ENCODE measurements around the gene STAT4.
A peak's percentile ranks its signal among the peaks of the same experiment; 100 is the strongest.

STAT4 gene

DNA sequence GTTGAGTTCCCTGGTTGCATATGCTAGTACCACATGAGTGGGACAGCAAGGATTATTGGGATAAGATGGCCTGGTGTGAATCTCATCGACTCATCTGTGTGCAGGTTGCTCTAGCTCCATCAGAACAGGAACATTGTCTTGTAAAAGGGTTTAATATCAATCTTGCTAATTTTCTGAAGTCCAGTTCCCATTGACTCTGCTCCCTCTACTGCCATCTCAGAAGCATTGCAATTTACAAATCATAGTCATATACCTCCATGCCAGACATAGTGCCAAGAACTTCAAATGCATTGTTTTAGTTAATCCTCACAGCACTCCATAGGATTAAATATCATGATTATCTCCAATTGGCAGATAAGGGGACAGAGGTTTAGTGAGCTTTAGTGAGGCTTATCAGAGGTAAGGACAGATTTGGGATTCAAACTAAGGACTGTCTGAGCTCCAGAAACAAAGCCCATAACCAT lies 4.8 kb upstream of the STAT4 start:
- TF ChIP-seq CTCF (IDR thresholded peaks at IDR 0.05), result peak; percentile 41
- Mint-ChIP-seq H3K9me3 (no peaks in the 10 kb centered on the region), H3K27me3 (ENCODE audit: low read depth, poor library complexity) (peaks cover 20% of the 10 kb centered on the region), H3K4me1 (peaks cover 3% of the 10 kb centered on the region), H3K4me3 (no peak overlapping the region), H3K27ac (no peak overlapping the region), H3K36me3 (ENCODE audit: low read depth) (peaks cover 4% of the 10 kb centered on the region)
- DNase-seq, result no peak

- no peak for DNase-seq
- H3K4me3 Mint-ChIP-seq, result no peak overlapping the region
- peaks cover 39% of the 10 kb centered on the region for H3K27me3 Mint-ChIP-seq (ENCODE audit: low read depth, poor library complexity)
- H3K36me3 Mint-ChIP-seq (ENCODE audit: low read depth), result no peaks in the 10 kb centered on the region
- no peak overlapping the region for H3K27ac Mint-ChIP-seq
- no peaks in the 10 kb centered on the region for H3K9me3 Mint-ChIP-seq
- H3K4me1 Mint-ChIP-seq, result peaks cover 3% of the 10 kb centered on the region
- no peak for TF ChIP-seq CTCF (IDR thresholded peaks at IDR 0.05)
Measured at GRCh38 chr2:191153716-191154115, 2.9 kb upstream of the STAT4 start.

DNA sequence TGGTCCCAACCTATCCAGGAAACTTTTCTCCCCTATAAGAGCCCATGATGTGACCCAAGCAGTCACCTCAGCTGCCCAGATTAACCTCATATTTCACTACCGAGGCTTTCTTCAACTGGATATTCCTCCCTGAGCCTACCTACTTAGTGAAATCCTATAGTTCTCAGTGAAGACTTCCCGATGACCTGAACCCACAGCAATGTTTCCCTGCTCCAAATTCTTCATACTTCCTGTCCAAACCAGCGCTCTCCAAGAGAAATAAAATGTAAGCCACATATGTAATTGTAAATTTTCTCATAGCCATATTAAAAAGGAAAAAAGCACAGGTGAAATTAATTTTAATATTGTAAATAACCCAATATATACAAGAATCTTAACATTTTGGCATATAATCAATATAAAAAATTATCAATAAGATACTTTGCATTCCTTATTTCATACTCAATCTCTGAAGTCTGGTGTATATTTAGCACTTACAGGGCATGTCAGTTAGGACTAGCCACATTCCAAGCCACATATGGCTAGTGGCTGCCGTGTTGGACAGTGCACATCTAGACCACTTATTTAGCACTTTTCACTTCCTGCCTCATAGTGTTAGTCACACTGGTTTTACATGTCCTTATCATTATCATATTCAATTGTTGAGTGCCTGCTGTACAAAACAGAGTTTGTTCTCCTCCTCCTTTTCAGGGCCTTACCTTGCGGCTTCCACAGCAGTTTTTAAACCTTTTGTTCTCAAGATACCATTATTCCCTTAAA lies 1.9 kb upstream of the STAT4 start:
- no peak for DNase-seq
- Mint-ChIP-seq H3K27me3 (ENCODE audit: low read depth, poor library complexity) (peaks cover 42% of the 10 kb centered on the region), H3K27ac (no peak overlapping the region)

DNA sequence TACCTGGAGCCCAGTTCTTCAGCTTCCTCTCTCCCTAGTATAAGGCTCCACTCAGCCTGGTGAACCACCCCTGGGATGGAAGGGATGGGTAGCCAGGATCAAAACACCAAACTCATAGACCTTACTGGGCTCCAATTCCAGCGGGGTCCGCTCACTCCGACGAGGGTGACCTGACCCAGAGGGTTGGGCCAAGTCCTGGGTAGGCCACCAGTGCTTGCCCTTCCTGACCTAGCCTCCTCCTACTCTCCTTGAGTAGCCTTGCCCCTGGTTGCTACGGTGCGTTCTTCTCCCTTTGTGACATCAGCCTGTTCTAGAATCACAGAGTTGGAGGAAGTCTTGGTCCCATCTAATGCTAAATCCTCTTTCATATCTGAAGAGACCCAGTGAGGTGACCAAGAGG lies 537 bp upstream of the STAT4 start:
- H3K27me3 Mint-ChIP-seq (ENCODE audit: low read depth, poor library complexity), result peaks cover 47% of the 10 kb centered on the region
- peak overlapping the region; percentile 81 for H3K4me3 Mint-ChIP-seq
- DNase-seq, result no peak
- H3K36me3 Mint-ChIP-seq (ENCODE audit: low read depth), result no peaks in the 10 kb centered on the region
- no peaks in the 10 kb centered on the region for H3K9me3 Mint-ChIP-seq
- TF ChIP-seq CTCF (IDR thresholded peaks at IDR 0.05), result no peak
- peaks cover 3% of the 10 kb centered on the region for H3K4me1 Mint-ChIP-seq
- no peak overlapping the region for H3K27ac Mint-ChIP-seq

More for the DNA sequence above, 1.9 kb upstream of the STAT4 start:
- Mint-ChIP-seq H3K4me1 (peaks cover 3% of the 10 kb centered on the region), H3K4me3 (no peak overlapping the region), H3K9me3 (no peaks in the 10 kb centered on the region), H3K36me3 (ENCODE audit: low read depth) (no peaks in the 10 kb centered on the region)
- TF ChIP-seq CTCF (IDR thresholded peaks at IDR 0.05), result no peak

- TF ChIP-seq CTCF (IDR thresholded peaks at IDR 0.05), result no peak
- Mint-ChIP-seq H3K27ac (no peak overlapping the region), H3K9me3 (no peaks in the 10 kb centered on the region), H3K27me3 (ENCODE audit: low read depth, poor library complexity) (peaks cover 47% of the 10 kb centered on the region), H3K4me3 (peak overlapping the region; percentile 81), H3K4me1 (peaks cover 3% of the 10 kb centered on the region), H3K36me3 (ENCODE audit: low read depth) (no peaks in the 10 kb centered on the region)
- no peak for DNase-seq
Measured at GRCh38 chr2:191150230-191150599, 579 bp downstream of the STAT4 start.

GRCh38 chr2:191149391-191149790 lies 1.4 kb downstream of the STAT4 start:
- no peak overlapping the region for H3K27ac Mint-ChIP-seq
- no peak for DNase-seq
- peak overlapping the region; percentile 62 for H3K4me3 Mint-ChIP-seq
- peaks cover 3% of the 10 kb centered on the region for H3K4me1 Mint-ChIP-seq
- H3K36me3 Mint-ChIP-seq (ENCODE audit: low read depth), result no peaks in the 10 kb centered on the region
- no peak for TF ChIP-seq CTCF (IDR thresholded peaks at IDR 0.05)
- peaks cover 47% of the 10 kb centered on the region for H3K27me3 Mint-ChIP-seq (ENCODE audit: low read depth, poor library complexity)
- H3K9me3 Mint-ChIP-seq, result no peaks in the 10 kb centered on the region

Measured in nephron progenitor cell (in vitro differentiated cells).